K562 (cell line): Measurements from ENCODE around the gene ZNF275. TPM values are rescaled to one million over a fixed set of nuclear protein-coding genes. Genes with fewer than 3 reads are reported as not detected.

ENCODE experiments used
- BACH1 ChIP-seq: fragments of 200-800 bp; sonication (Bioruptor generic); IDR thresholded peaks from 2 replicates; pipeline ENCODE4 v1.6.1; 2016; ENCODE audit warnings: missing genetic modification characterization, missing compliant biosample characterization
- BRF2 ChIP-seq: IDR thresholded peaks from 3 replicates; pipeline ENCODE4 v1.6.1; 2011; ENCODE audit warnings: borderline replicate concordance, mild to moderate bottlenecking; ENCODE audit not compliant: insufficient read length, insufficient read depth
- C11orf30 ChIP-seq: fragments of 450-650 bp; IDR thresholded peaks from 2 replicates; pipeline ENCODE4 v1.6.1; 2016; ENCODE audit warnings: low read depth, mild to moderate bottlenecking
- E2F3 ChIP-seq: fragments of 250-450 bp; sonication (Bioruptor Pico); IDR thresholded peaks from 2 replicates; pipeline ENCODE4 v1.4.0; 2020; ENCODE audit warnings: mild to moderate bottlenecking
- FOXP4 ChIP-seq: sonication (generic); formaldehyde crosslinking; IDR thresholded peaks from 2 replicates; pipeline ENCODE4 v1.8.0; 2022; ENCODE audit warnings: mild to moderate bottlenecking, missing genetic modification reagents, borderline replicate concordance
- HIVEP1 ChIP-seq: fragments of 250-450 bp; sonication (Bioruptor Pico); IDR thresholded peaks from 2 replicates; pipeline ENCODE4 v1.4.0; 2020; ENCODE audit warnings: mild to moderate bottlenecking
- HSF4 ChIP-seq: fragments of 250-450 bp; sonication (Bioruptor Pico); IDR thresholded peaks from 2 replicates; pipeline ENCODE4 v2.1.2; 2022; ENCODE audit warnings: mild to moderate bottlenecking, moderate library complexity, borderline replicate concordance
- ILK ChIP-seq: fragments of 450-650 bp; IDR thresholded peaks from 2 replicates; pipeline ENCODE4 v1.6.1; 2016; ENCODE audit warnings: missing genetic modification characterization, low read depth, mild to moderate bottlenecking, missing compliant biosample characterization, moderate library complexity, borderline replicate concordance
- NFE2L1 ChIP-seq: fragments of 450-650 bp; IDR thresholded peaks from 2 replicates; pipeline ENCODE4 v1.6.1; 2016; ENCODE audit warnings: missing genetic modification characterization, low read depth, mild to moderate bottlenecking, missing compliant biosample characterization, moderate library complexity, borderline replicate concordance
- NFIX ChIP-seq: fragments of 250-450 bp; sonication (Bioruptor Pico); IDR thresholded peaks from 2 replicates; pipeline ENCODE4 v1.4.0; 2020; ENCODE audit warnings: low read depth, mild to moderate bottlenecking, moderate library complexity
- PHB ChIP-seq: fragments of 250-450 bp; sonication (Bioruptor Pico); IDR thresholded peaks from 2 replicates; pipeline ENCODE4 v1.5.0; 2021
- POLR2H ChIP-seq: IDR thresholded peaks from 2 replicates; pipeline ENCODE4 v1.6.1; 2016; ENCODE audit warnings: missing genetic modification characterization, low read depth, mild to moderate bottlenecking, control low read depth, missing compliant biosample characterization, moderate library complexity
- RFX7 ChIP-seq: fragments of 250-450 bp; sonication (Bioruptor Pico); IDR thresholded peaks from 2 replicates; pipeline ENCODE4 v1.5.1; 2021; ENCODE audit warnings: mild to moderate bottlenecking
- SMARCB1 ChIP-seq: IDR thresholded peaks from 2 replicates; pipeline ENCODE4 v1.6.1; 2011; ENCODE audit warnings: improper control_type of control experiment, low read depth; ENCODE audit not compliant: insufficient read length
- SREBF1 ChIP-seq: fragments of 150-350 bp; IDR thresholded peaks from 2 replicates; pipeline ENCODE4 v1.6.1; 2014; ENCODE audit warnings: antibody characterized with exemption, low read depth, low read length, borderline replicate concordance
- TRIM28 ChIP-seq: fragments of 450-650 bp; IDR thresholded peaks from 2 replicates; pipeline ENCODE4 v1.6.1; 2017
- USF1 ChIP-seq: sonication (generic); formaldehyde crosslinking; IDR thresholded peaks from 2 replicates; pipeline ENCODE4 v1.9.0; 2022; ENCODE audit warnings: mild to moderate bottlenecking, missing genetic modification reagents
- YY1 ChIP-seq, 3 experiments: IDR thresholded peaks; 2 replicates each; pipeline ENCODE4 v1.6.1; 2011; ENCODE audit warnings: low read length in 2 of 3, mild to moderate bottlenecking in 2 of 3, moderate library complexity in 2 of 3, borderline replicate concordance in 1 of 3, control low read depth in 1 of 3, low read depth in 1 of 3; ENCODE audit not compliant: insufficient read depth in 3 of 3, insufficient replicate concordance in 2 of 3, control insufficient read depth in 1 of 3, insufficient read length in 1 of 3; ENCODE audit errors: extremely low read depth in 1 of 3
- ZNF551 ChIP-seq: fragments of 250-450 bp; sonication (Bioruptor Pico); IDR thresholded peaks from 2 replicates; pipeline ENCODE4 v1.5.0; 2021; ENCODE audit warnings: mild to moderate bottlenecking, moderate library complexity
- polyA plus RNA-seq, 8 experiments: library from polyadenylated mRNA; depleted of rRNA in 4 of 8; stranded (reverse) in 5 of 8; unstranded in 3 of 8; fragments of >200 nt; fragmentation: Nextera tagmentation in 2 of 8; fragmentation: Illumina TruSeq in 1 of 8; extraction: Ambion mirVana in 2 of 8; extraction: Trizol in 1 of 8; gene quantifications; 2 replicates each; pipeline versions ENCODE4 v1.2.1 to v1.2.3, GENCODE V29; 2011 to 2014; ENCODE audit warnings: inconsistent platforms in 1 of 8, missing spikeins in 1 of 8
- total RNA-seq, 7 experiments: library from RNA; depleted of rRNA in 6 of 7; stranded (reverse); fragments of >200 nt in 6 of 7; fragmentation: Illumina TruSeq in 2 of 7; extraction: Trizol in 2 of 7; gene quantifications; 2 replicates each; pipeline versions ENCODE4 v1.2.1 to v1.2.3, GENCODE V29; 2011 to 2021; ENCODE audit warnings: low replicate concordance in 1 of 7

ZNF275 gene
- total and polyA plus RNA-seq, 9 of the 15 experiments (the other 6 are each of a cell fraction or from before 2014, with no cell fraction given), result 2.1 to 19.1 (median 12.0) TPM

GRCh38 chrX:153379971-153380581, 46.1 kb downstream of the ZNF275 start (continued):
- no peak for TF ChIP-seq FOXP4
- TF ChIP-seq ZNF551 (CRISPR knock-in tag), result no peak
- TF ChIP-seq HSF4, result no peak
- TF ChIP-seq NFE2L1, result no peak
- TF ChIP-seq SMARCB1, result no peak
- TF ChIP-seq SREBF1, result no peak
- TF ChIP-seq ILK (tag), result no peak
- TF ChIP-seq NFIX (CRISPR knock-in tag), result peak; percentile 9; the same call in 1 of the 2 replicates
- TF ChIP-seq BRF2, result no peak
- TF ChIP-seq HIVEP1 (CRISPR knock-in tag), result 0 out of 2 replicates have a peak, but pooled peaks have one; percentile 79
- TF ChIP-seq E2F3 (CRISPR knock-in tag), result no peak
- no peak for TF ChIP-seq RFX7 (CRISPR knock-in tag)
- TF ChIP-seq YY1 (IDR thresholded peaks at IDR 0.05; ENCODE audit: borderline replicate concordance in 1 of 3, control insufficient read depth in 1 of 3, extremely low read depth in 1 of 3, insufficient read depth in 3 of 3, insufficient read length in 1 of 3, insufficient replicate concordance in 2 of 3, low read depth in 1 of 3, low read length in 2 of 3), result no peak
- no peak for TF ChIP-seq PHB
- peak; percentile 78; the same call in 1 of the 2 replicates for TF ChIP-seq BACH1 (tag)
- no peak for TF ChIP-seq C11orf30
- no peak for TF ChIP-seq POLR2H
- no peak for TF ChIP-seq USF1
- no peak for TF ChIP-seq TRIM28
- TF ChIP-seq, all 486 proteins: peak for 66
